HEK293 (cell line): ENCODE data around the gene HOXB4.
A peak's percentile ranks its signal among the peaks of the same experiment; 100 is the strongest.

Source experiments
- BCL11A ChIP-seq: fragments of 450-650 bp; formaldehyde crosslinking; IDR thresholded peaks from 2 replicates; pipeline ENCODE4 v1.5.1; 2016; ENCODE audit warnings: low read depth, missing biosample characterization, missing genetic modification characterization
- GLIS1 ChIP-seq: fragments of 450-650 bp; formaldehyde crosslinking; IDR thresholded peaks from 2 replicates; pipeline ENCODE4 v1.5.1; 2016; ENCODE audit warnings: missing biosample characterization, missing genetic modification characterization
- HOXC10 ChIP-seq: sonication (generic); formaldehyde crosslinking; IDR thresholded peaks from 2 replicates; pipeline ENCODE4 v1.8.1; 2023; ENCODE audit warnings: mild to moderate bottlenecking, missing genetic modification reagents
- KLF8 ChIP-seq: fragments of 450-650 bp; formaldehyde crosslinking; IDR thresholded peaks from 2 replicates; pipeline ENCODE4 v1.5.1; 2016; ENCODE audit warnings: missing biosample characterization, missing genetic modification characterization
- SCRT1 ChIP-seq: fragments of 450-650 bp; formaldehyde crosslinking; IDR thresholded peaks from 2 replicates; pipeline ENCODE4 v1.5.1; 2016; ENCODE audit warnings: missing biosample characterization, missing genetic modification characterization, borderline replicate concordance
- TRIM28 ChIP-seq: IDR thresholded peaks from 2 replicates; pipeline ENCODE4 v1.6.1; 2011; ENCODE audit warnings: low read length, control low read depth, borderline replicate concordance
- ZBTB11 ChIP-seq: fragments of 450-650 bp; formaldehyde crosslinking; conservative IDR thresholded peaks from 2 replicates; pipeline ENCODE4 v1.5.1; 2016; ENCODE audit warnings: low read depth, missing biosample characterization, missing genetic modification characterization
- ZBTB7A ChIP-seq: fragments of 450-650 bp; formaldehyde crosslinking; IDR thresholded peaks from 2 replicates; pipeline ENCODE4 v1.5.1; 2016; ENCODE audit warnings: low read depth, missing biosample characterization, missing genetic modification characterization
- ZFHX2 ChIP-seq: fragments of 450-650 bp; formaldehyde crosslinking; conservative IDR thresholded peaks from 2 replicates; pipeline ENCODE4 v1.5.1; 2016; ENCODE audit warnings: missing biosample characterization, missing genetic modification characterization
- ZFP37 ChIP-seq: fragments of 450-650 bp; formaldehyde crosslinking; IDR thresholded peaks from 2 replicates; pipeline ENCODE4 v1.5.1; 2016; ENCODE audit warnings: missing biosample characterization, missing genetic modification characterization
- ZNF132 ChIP-seq: fragments of 450-650 bp; formaldehyde crosslinking; IDR thresholded peaks from 2 replicates; pipeline ENCODE4 v1.5.1; 2017; ENCODE audit warnings: missing biosample characterization, missing genetic modification characterization, borderline replicate concordance
- ZNF292 ChIP-seq: fragments of 450-650 bp; formaldehyde crosslinking; IDR thresholded peaks from 2 replicates; pipeline ENCODE4 v1.5.1; 2016; ENCODE audit warnings: low read depth, missing biosample characterization, missing genetic modification characterization, borderline replicate concordance
- ZNF302 ChIP-seq: fragments of 450-650 bp; formaldehyde crosslinking; IDR thresholded peaks from 2 replicates; pipeline ENCODE4 v1.5.1; 2016; ENCODE audit warnings: missing biosample characterization, missing genetic modification characterization, low read depth
- ZNF341 ChIP-seq: fragments of 450-650 bp; formaldehyde crosslinking; IDR thresholded peaks from 2 replicates; pipeline ENCODE4; 2016; ENCODE audit warnings: low read depth, missing biosample characterization, missing genetic modification characterization
- ZNF391 ChIP-seq: fragments of 450-650 bp; formaldehyde crosslinking; IDR thresholded peaks from 2 replicates; pipeline ENCODE4 v1.5.1; 2016; ENCODE audit warnings: low read depth, missing biosample characterization, missing genetic modification characterization, borderline replicate concordance
- ZNF530 ChIP-seq: fragments of 450-650 bp; formaldehyde crosslinking; IDR thresholded peaks from 2 replicates; pipeline ENCODE4 v1.5.1; 2016; ENCODE audit warnings: low read depth, missing biosample characterization, missing genetic modification characterization
- ZNF560 ChIP-seq: fragments of 450-650 bp; formaldehyde crosslinking; IDR thresholded peaks from 2 replicates; pipeline ENCODE4 v1.5.1; 2017; ENCODE audit warnings: missing biosample characterization, missing genetic modification characterization, borderline replicate concordance
- ZNF561 ChIP-seq: fragments of 450-650 bp; IDR thresholded peaks from 2 replicates; pipeline ENCODE4 v1.5.1; 2018; ENCODE audit warnings: missing biosample characterization, missing genetic modification characterization, borderline replicate concordance
- ZNF585B ChIP-seq: fragments of 450-650 bp; formaldehyde crosslinking; IDR thresholded peaks from 2 replicates; pipeline ENCODE4 v1.5.1; 2016; ENCODE audit warnings: missing biosample characterization, missing genetic modification characterization
- ZNF596 ChIP-seq: fragments of 450-650 bp; IDR thresholded peaks from 2 replicates; pipeline ENCODE4 v1.5.0; 2018; ENCODE audit warnings: missing biosample characterization, mild to moderate bottlenecking, missing genetic modification characterization, moderate library complexity
- ZNF600 ChIP-seq: fragments of 450-650 bp; formaldehyde crosslinking; IDR thresholded peaks from 2 replicates; pipeline ENCODE4 v1.5.1; 2016; ENCODE audit warnings: missing biosample characterization, missing genetic modification characterization
- ZNF626 ChIP-seq: fragments of 450-650 bp; sonication (Bioruptor Pico); formaldehyde crosslinking; IDR thresholded peaks from 2 replicates; pipeline ENCODE4 v1.5.1; 2018; ENCODE audit warnings: missing biosample characterization, missing genetic modification characterization, inconsistent platforms
- ZNF645 ChIP-seq: fragments of 450-650 bp; formaldehyde crosslinking; IDR thresholded peaks from 2 replicates; pipeline ENCODE4; 2016; ENCODE audit warnings: missing biosample characterization, missing genetic modification characterization
- ZNF837 ChIP-seq: fragments of 450-650 bp; formaldehyde crosslinking; IDR thresholded peaks from 2 replicates; pipeline ENCODE4 v1.5.1; 2016; ENCODE audit warnings: missing biosample characterization, missing genetic modification characterization
- TF ChIP-seq, protein P1 (sequence below): fragments of 450-650 bp; formaldehyde crosslinking; IDR thresholded peaks from 2 replicates; pipeline ENCODE4 v1.5.1; 2016; ENCODE audit warnings: missing biosample characterization, missing genetic modification characterization
- TF ChIP-seq, protein P2 (sequence below): fragments of 450-650 bp; formaldehyde crosslinking; IDR thresholded peaks from 2 replicates; pipeline ENCODE4 v1.5.1; 2016; ENCODE audit warnings: missing biosample characterization, missing genetic modification characterization
- TF ChIP-seq, protein P3 (sequence below): fragments of 450-650 bp; formaldehyde crosslinking; IDR thresholded peaks from 2 replicates; pipeline ENCODE4 v1.5.1; 2016; ENCODE audit warnings: missing biosample characterization, missing genetic modification characterization
- TF ChIP-seq, protein P4 (sequence below): fragments of 450-650 bp; formaldehyde crosslinking; IDR thresholded peaks from 2 replicates; pipeline ENCODE4 v1.5.1; 2016; ENCODE audit warnings: missing biosample characterization, missing genetic modification characterization

Gene HOXB4

GRCh38 chr17:48587276-48588073, 9.3 kb upstream of the HOXB4 start (continued):
- TF ChIP-seq TRIM28 (no peak), ZNF560 (no peak), ZBTB7A (tag by site-specific recombination) (no peak), ZNF132 (no peak), ZNF596 (tag by site-specific recombination) (no peak), ZNF645 (tag by site-specific recombination) (no peak), ZNF837 (tag by site-specific recombination) (no peak), KLF8 (no peak), ZFP37 (no peak), ZNF585B (no peak), ZNF530 (tag by site-specific recombination) (no peak), GLIS1 (peak; percentile 85), ZNF292 (tag by site-specific recombination) (no peak), ZNF302 (no peak), ZNF341 (tag by site-specific recombination) (peak; percentile 50), ZNF626 (no peak), ZNF391 (tag by site-specific recombination) (no peak), ZNF561 (peak; percentile 67; the same call in 1 of the 2 replicates), ZBTB11 (tag by site-specific recombination) (peak; percentile 52), HOXC10 (no peak), ZNF600 (tag by site-specific recombination) (peak; percentile 75; the same call in 1 of the 2 replicates), ZFHX2 (tag by site-specific recombination) (peak; percentile 51), BCL11A (no peak), SCRT1 (tag by site-specific recombination) (no peak)
- TF ChIP-seq, protein P1, sequence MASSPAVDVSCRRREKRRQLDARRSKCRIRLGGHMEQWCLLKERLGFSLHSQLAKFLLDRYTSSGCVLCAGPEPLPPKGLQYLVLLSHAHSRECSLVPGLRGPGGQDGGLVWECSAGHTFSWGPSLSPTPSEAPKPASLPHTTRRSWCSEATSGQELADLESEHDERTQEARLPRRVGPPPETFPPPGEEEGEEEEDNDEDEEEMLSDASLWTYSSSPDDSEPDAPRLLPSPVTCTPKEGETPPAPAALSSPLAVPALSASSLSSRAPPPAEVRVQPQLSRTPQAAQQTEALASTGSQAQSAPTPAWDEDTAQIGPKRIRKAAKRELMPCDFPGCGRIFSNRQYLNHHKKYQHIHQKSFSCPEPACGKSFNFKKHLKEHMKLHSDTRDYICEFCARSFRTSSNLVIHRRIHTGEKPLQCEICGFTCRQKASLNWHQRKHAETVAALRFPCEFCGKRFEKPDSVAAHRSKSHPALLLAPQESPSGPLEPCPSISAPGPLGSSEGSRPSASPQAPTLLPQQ (tag by site-specific recombination), result no peak; the same call in 1 of the 2 replicates
- TF ChIP-seq, protein P2, sequence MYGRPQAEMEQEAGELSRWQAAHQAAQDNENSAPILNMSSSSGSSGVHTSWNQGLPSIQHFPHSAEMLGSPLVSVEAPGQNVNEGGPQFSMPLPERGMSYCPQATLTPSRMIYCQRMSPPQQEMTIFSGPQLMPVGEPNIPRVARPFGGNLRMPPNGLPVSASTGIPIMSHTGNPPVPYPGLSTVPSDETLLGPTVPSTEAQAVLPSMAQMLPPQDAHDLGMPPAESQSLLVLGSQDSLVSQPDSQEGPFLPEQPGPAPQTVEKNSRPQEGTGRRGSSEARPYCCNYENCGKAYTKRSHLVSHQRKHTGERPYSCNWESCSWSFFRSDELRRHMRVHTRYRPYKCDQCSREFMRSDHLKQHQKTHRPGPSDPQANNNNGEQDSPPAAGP (tag by site-specific recombination), result no peak
- TF ChIP-seq, protein P3, sequence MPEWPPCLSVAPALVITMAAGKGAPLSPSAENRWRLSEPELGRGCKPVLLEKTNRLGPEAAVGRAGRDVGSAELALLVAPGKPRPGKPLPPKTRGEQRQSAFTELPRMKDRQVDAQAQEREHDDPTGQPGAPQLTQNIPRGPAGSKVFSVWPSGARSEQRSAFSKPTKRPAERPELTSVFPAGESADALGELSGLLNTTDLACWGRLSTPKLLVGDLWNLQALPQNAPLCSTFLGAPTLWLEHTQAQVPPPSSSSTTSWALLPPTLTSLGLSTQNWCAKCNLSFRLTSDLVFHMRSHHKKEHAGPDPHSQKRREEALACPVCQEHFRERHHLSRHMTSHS, result no peak
- TF ChIP-seq, protein P4, sequence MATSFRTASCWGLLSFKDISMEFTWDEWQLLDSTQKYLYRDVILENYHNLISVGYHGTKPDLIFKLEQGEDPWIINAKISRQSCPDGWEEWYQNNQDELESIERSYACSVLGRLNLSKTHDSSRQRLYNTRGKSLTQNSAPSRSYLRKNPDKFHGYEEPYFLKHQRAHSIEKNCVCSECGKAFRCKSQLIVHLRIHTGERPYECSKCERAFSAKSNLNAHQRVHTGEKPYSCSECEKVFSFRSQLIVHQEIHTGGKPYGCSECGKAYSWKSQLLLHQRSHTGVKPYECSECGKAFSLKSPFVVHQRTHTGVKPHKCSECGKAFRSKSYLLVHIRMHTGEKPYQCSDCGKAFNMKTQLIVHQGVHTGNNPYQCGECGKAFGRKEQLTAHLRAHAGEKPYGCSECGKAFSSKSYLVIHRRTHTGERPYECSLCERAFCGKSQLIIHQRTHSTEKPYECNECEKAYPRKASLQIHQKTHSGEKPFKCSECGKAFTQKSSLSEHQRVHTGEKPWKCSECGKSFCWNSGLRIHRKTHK (tag by site-specific recombination), result no peak
